HEK293 (cell line): ENCODE data around the gene DMBX1.

Experiments used
- CTCF ChIA-PET: fragments of 350-600 bp; formaldehyde crosslinking; extraction: SDS; loops from one replicate; lab custom pipeline; 2021; ENCODE audit warnings: antibody characterized with exemption; lab: Yijun Ruan, JAX
- POLR2A ChIA-PET: fragments of 300-600 bp; formaldehyde crosslinking; extraction: SDS; loops from one replicate; lab custom pipeline; 2020; ENCODE audit warnings: antibody characterized with exemption, inconsistent platforms; lab: Yijun Ruan, JAX
- H3K27ac ChIP-seq: fragments of 200-500 bp; sonication (Bioruptor generic); 2 replicates; pipeline ENCODE4 v1.5.1; 2014; ENCODE audit warnings: low read depth, low read length, control low read depth, inconsistent platforms; ENCODE audit errors: extremely low read depth
- H3K36me3 ChIP-seq, 2 experiments: fragments of 200-500 bp in 1 of 2; sonication (Bioruptor generic) in 1 of 2; 1 replicate in 1 of 2; 2 replicates in 1 of 2; pipeline ENCODE4 v1.5.1; 2014 to 2017; ENCODE audit warnings: inconsistent platforms in 2 of 2, low read length in 2 of 2; ENCODE audit not compliant: control insufficient read depth in 2 of 2, insufficient read depth in 1 of 2
- H3K4me1 ChIP-seq: fragments of 200-500 bp; sonication (Bioruptor generic); 2 replicates; pipeline ENCODE4 v1.5.1; 2014; ENCODE audit warnings: mild to moderate bottlenecking, low read length, inconsistent platforms; ENCODE audit not compliant: control insufficient read depth, insufficient read depth
- H3K4me3 ChIP-seq: 2 replicates; pipeline ENCODE4 v1.5.1; 2011; ENCODE audit warnings: low read depth, mild to moderate bottlenecking, control low read depth, low read length, moderate library complexity
- H3K9me3 ChIP-seq: fragments of 200-500 bp; sonication (Bioruptor generic); 2 replicates; pipeline ENCODE4 v1.5.1; 2014; ENCODE audit warnings: low read depth, low read length, inconsistent platforms; ENCODE audit not compliant: control insufficient read depth, insufficient read depth
- HOXC10 ChIP-seq: sonication (generic); formaldehyde crosslinking; IDR thresholded peaks from 2 replicates; pipeline ENCODE4 v1.8.1; 2023; ENCODE audit warnings: mild to moderate bottlenecking, missing genetic modification reagents
- PRDM1 ChIP-seq: fragments of 450-650 bp; formaldehyde crosslinking; IDR thresholded peaks from 2 replicates; pipeline ENCODE4; 2016; ENCODE audit warnings: missing biosample characterization, missing genetic modification characterization
- TCF7L2 ChIP-seq: IDR thresholded peaks from 2 replicates; pipeline ENCODE4 v1.6.1; 2011; ENCODE audit warnings: low read depth, mild to moderate bottlenecking, inconsistent platforms, low read length, moderate library complexity, borderline replicate concordance
- ZFHX2 ChIP-seq: fragments of 450-650 bp; formaldehyde crosslinking; conservative IDR thresholded peaks from 2 replicates; pipeline ENCODE4 v1.5.1; 2016; ENCODE audit warnings: missing biosample characterization, missing genetic modification characterization
- ZNF2 ChIP-seq: fragments of 450-650 bp; formaldehyde crosslinking; IDR thresholded peaks from 2 replicates; pipeline ENCODE4 v1.5.1; 2016; ENCODE audit warnings: missing biosample characterization, missing genetic modification characterization
- ZNF366 ChIP-seq: fragments of 450-650 bp; formaldehyde crosslinking; conservative IDR thresholded peaks from 2 replicates; pipeline ENCODE4 v1.5.1; 2016; ENCODE audit warnings: missing biosample characterization, missing genetic modification characterization
- ZNF37A ChIP-seq: fragments of 450-650 bp; IDR thresholded peaks from 2 replicates; pipeline ENCODE4 v1.5.1; 2018; ENCODE audit warnings: missing biosample characterization, missing genetic modification characterization
- ZNF501 ChIP-seq: fragments of 450-650 bp; formaldehyde crosslinking; IDR thresholded peaks from 2 replicates; pipeline ENCODE4 v1.5.1; 2016; ENCODE audit warnings: missing biosample characterization, missing genetic modification characterization
- ZNF521 ChIP-seq: fragments of 450-650 bp; formaldehyde crosslinking; IDR thresholded peaks from 2 replicates; pipeline ENCODE4 v1.5.1; 2017; ENCODE audit warnings: missing biosample characterization, mild to moderate bottlenecking, missing genetic modification characterization
- ZNF654 ChIP-seq: fragments of 450-650 bp; formaldehyde crosslinking; IDR thresholded peaks from 2 replicates; pipeline ENCODE4 v1.5.1; 2016; ENCODE audit warnings: low read depth, missing biosample characterization, missing genetic modification characterization
- TF ChIP-seq, protein P1 (sequence below): fragments of 450-650 bp; formaldehyde crosslinking; IDR thresholded peaks from 2 replicates; pipeline ENCODE4 v1.5.1; 2016; ENCODE audit warnings: missing biosample characterization, missing genetic modification characterization
- TF ChIP-seq, protein P2 (sequence below): fragments of 450-650 bp; formaldehyde crosslinking; IDR thresholded peaks from 2 replicates; pipeline ENCODE4 v1.5.1; 2016; ENCODE audit warnings: missing biosample characterization, missing genetic modification characterization
- TF ChIP-seq, protein P3 (sequence below): fragments of 450-650 bp; formaldehyde crosslinking; IDR thresholded peaks from 2 replicates; pipeline ENCODE4 v1.5.0; 2017; ENCODE audit warnings: missing biosample characterization, missing genetic modification characterization, borderline replicate concordance
- TF ChIP-seq, protein P4 (sequence below): fragments of 450-650 bp; formaldehyde crosslinking; IDR thresholded peaks from 2 replicates; pipeline ENCODE4 v1.5.1; 2016; ENCODE audit warnings: missing biosample characterization, missing genetic modification characterization, low read depth

DMBX1 gene

DNA sequence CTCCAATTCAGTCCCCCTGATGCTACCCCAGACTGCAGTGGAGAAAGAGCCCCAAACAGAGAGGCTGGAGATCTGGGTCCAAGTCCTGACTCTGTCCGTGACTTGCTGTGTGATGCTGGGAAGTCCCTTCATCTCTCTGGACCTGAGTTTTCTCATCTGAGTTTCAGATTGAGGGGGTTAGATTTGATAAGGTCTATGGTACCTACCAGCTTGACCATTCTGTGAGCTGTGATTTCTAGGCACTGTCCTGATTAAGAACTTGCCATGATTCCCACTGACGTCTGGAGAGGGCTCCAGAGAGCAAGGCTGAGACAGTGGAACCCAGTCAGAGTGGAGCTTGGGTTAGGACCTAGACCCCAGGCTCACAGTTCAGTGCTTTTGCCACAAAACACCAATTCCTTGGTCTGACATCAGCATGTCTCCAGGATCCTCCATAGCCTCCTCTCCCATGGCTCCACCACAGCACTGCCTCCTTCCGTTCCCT, 43.8 kb upstream of the DMBX1 start:
- TF ChIP-seq, protein P1, sequence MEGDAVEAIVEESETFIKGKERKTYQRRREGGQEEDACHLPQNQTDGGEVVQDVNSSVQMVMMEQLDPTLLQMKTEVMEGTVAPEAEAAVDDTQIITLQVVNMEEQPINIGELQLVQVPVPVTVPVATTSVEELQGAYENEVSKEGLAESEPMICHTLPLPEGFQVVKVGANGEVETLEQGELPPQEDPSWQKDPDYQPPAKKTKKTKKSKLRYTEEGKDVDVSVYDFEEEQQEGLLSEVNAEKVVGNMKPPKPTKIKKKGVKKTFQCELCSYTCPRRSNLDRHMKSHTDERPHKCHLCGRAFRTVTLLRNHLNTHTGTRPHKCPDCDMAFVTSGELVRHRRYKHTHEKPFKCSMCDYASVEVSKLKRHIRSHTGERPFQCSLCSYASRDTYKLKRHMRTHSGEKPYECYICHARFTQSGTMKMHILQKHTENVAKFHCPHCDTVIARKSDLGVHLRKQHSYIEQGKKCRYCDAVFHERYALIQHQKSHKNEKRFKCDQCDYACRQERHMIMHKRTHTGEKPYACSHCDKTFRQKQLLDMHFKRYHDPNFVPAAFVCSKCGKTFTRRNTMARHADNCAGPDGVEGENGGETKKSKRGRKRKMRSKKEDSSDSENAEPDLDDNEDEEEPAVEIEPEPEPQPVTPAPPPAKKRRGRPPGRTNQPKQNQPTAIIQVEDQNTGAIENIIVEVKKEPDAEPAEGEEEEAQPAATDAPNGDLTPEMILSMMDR (tag by site-specific recombination): peak; percentile 37
- no peak for TF ChIP-seq ZNF501 (tag by site-specific recombination)
- TF ChIP-seq, all 188 proteins: peak for 1
- Histone ChIP-seq H3K4me3 (no peak overlapping the region), H3K4me1 (no peaks in the 10 kb centered on the region), H3K36me3 (no peaks in the 10 kb centered on the region), H3K27ac (no peak overlapping the region), H3K9me3 (no peaks in the 10 kb centered on the region)
- ChIA-PET POLR2A (no interaction called here), CTCF (interaction anchor here (0.6 to 12.7 kb wide), 13 partner anchors 8 to 276 kb away, joined by 3 to 315 read pairs (median 5); a partner anchor contains a TSS)

DNA sequence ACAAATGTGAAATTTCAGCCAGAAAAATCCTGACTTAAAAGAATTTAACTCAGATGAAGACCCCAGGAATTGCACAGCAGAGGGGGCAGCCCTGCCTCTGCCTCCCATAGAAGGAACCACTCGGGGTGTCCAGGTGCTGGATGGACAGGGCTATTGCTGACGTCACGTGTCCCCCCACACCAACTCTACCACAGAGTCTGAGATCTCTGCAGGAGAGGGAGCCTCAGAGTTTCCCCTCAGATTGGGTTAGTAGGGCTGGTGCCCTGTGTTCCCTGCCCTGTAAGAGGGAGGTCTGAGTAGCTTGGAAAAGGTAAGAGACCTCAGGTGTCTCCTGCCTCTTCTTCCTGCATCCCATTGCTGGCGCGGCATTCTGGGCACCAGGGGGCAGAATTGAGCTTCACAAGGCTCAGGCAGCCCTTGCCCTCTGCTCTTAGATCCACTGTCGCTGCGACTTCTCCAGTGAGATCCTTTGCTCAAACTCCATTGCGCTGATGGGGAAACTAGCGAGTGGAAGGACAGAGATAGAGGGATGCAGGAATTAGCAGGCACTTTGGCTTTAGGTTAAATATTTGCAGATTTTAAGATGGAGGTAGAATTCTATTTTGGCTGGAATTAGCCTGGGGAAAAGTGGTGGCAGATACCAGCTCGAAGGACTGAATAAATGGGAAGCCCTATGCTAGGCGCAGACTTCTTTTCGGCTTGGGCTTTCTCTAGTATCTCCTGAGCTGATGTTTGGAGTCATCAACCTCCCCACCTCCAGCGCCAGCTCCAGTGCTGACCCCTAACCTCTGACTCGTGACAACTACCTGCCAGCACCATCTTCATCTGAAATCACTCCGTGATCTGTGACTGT, 42.8 kb upstream of the DMBX1 start:
- TF ChIP-seq ZNF37A (tag by site-specific recombination): no peak
- no peak for TF ChIP-seq ZNF2 (tag by site-specific recombination)
- TF ChIP-seq, protein P1 (tag by site-specific recombination): peak; percentile 77
- TF ChIP-seq, protein P2, sequence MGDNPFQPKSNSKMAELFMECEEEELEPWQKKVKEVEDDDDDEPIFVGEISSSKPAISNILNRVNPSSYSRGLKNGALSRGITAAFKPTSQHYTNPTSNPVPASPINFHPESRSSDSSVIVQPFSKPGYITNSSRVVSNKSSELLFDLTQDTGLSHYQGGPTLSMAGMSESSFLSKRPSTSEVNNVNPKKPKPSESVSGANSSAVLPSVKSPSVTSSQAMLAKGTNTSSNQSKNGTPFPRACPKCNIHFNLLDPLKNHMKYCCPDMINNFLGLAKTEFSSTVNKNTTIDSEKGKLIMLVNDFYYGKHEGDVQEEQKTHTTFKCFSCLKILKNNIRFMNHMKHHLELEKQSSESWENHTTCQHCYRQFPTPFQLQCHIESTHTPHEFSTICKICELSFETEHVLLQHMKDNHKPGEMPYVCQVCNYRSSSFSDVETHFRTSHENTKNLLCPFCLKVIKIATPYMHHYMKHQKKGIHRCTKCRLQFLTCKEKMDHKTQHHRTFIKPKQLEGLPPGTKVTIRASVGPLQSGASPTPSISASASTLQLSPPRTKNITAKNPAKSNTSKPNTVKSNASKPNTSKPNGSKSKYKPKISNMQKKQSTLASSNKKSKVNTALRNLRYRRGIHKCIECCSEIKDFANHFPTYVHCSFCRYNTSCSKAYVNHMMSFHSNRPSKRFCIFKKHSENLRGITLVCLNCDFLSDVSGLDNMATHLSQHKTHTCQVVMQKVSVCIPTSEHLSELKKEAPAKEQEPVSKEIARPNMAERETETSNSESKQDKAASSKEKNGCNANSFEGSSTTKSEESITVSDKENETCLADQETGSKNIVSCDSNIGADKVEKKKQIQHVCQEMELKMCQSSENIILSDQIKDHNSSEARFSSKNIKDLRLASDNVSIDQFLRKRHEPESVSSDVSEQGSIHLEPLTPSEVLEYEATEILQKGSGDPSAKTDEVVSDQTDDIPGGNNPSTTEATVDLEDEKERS: no peak
- TF ChIP-seq ZNF366 (tag by site-specific recombination): no peak
- TF ChIP-seq, protein P3, sequence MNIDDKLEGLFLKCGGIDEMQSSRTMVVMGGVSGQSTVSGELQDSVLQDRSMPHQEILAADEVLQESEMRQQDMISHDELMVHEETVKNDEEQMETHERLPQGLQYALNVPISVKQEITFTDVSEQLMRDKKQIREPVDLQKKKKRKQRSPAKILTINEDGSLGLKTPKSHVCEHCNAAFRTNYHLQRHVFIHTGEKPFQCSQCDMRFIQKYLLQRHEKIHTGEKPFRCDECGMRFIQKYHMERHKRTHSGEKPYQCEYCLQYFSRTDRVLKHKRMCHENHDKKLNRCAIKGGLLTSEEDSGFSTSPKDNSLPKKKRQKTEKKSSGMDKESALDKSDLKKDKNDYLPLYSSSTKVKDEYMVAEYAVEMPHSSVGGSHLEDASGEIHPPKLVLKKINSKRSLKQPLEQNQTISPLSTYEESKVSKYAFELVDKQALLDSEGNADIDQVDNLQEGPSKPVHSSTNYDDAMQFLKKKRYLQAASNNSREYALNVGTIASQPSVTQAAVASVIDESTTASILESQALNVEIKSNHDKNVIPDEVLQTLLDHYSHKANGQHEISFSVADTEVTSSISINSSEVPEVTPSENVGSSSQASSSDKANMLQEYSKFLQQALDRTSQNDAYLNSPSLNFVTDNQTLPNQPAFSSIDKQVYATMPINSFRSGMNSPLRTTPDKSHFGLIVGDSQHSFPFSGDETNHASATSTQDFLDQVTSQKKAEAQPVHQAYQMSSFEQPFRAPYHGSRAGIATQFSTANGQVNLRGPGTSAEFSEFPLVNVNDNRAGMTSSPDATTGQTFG (tag by site-specific recombination): no peak
- 0 out of 2 replicates have a peak, but pooled peaks have one; percentile 37 for TF ChIP-seq PRDM1
- TF ChIP-seq ZNF654 (tag by site-specific recombination): peak; percentile 80
- TF ChIP-seq TCF7L2: no peak
- no peak for TF ChIP-seq ZFHX2
- TF ChIP-seq HOXC10: no peak
- TF ChIP-seq ZNF521 (tag by site-specific recombination): no peak
- TF ChIP-seq, protein P4, sequence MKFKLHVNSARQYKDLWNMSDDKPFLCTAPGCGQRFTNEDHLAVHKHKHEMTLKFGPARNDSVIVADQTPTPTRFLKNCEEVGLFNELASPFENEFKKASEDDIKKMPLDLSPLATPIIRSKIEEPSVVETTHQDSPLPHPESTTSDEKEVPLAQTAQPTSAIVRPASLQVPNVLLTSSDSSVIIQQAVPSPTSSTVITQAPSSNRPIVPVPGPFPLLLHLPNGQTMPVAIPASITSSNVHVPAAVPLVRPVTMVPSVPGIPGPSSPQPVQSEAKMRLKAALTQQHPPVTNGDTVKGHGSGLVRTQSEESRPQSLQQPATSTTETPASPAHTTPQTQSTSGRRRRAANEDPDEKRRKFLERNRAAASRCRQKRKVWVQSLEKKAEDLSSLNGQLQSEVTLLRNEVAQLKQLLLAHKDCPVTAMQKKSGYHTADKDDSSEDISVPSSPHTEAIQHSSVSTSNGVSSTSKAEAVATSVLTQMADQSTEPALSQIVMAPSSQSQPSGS: no peak
- no peaks in the 10 kb centered on the region for H3K36me3 ChIP-seq
- ChIA-PET CTCF (interaction anchor here (0.6 to 12.7 kb wide), 50 partner anchors 9 to 958 kb away, joined by 3 to 315 read pairs (median 3); partner anchors contain the start of genes KNCN and MOB3C), POLR2A (no interaction called here)
- no peak overlapping the region for H3K4me3 ChIP-seq
- no peak overlapping the region for H3K27ac ChIP-seq
- no peaks in the 10 kb centered on the region for H3K9me3 ChIP-seq
- H3K4me1 ChIP-seq: no peaks in the 10 kb centered on the region
